ACC112 (cell line): ENCODE data around the gene AGAP1.

Experiments
- H2AFZ ChIP-seq: fragments of 200-600 bp; sonication (generic); one replicate; pipeline ENCODE4 v1.6.0; 2017; ENCODE audit warnings: antibody characterized with exemption, low read length; ENCODE audit not compliant: unreplicated experiment
- H3K27ac ChIP-seq: fragments of 200-600 bp; sonication (generic); 2 replicates; pipeline ENCODE4 v1.5.1; 2014; ENCODE audit warnings: low read depth, mild to moderate bottlenecking, antibody characterized with exemption, low read length, moderate library complexity
- H3K27me3 ChIP-seq: fragments of 200-600 bp; sonication (generic); 2 replicates; pipeline ENCODE4 v1.6.1; 2014; ENCODE audit warnings: mild to moderate bottlenecking, antibody characterized with exemption, low read length, moderate library complexity, mixed read lengths; ENCODE audit not compliant: insufficient read depth
- H3K36me3 ChIP-seq: fragments of 200-600 bp; sonication (generic); 2 replicates; pipeline ENCODE4 v1.6.1; 2016; ENCODE audit warnings: mild to moderate bottlenecking, antibody characterized with exemption, low read length, moderate library complexity, mixed read lengths; ENCODE audit not compliant: insufficient read depth
- H3K4me1 ChIP-seq: fragments of 200-600 bp; sonication (generic); one replicate; pipeline ENCODE4 v1.6.1; 2016; ENCODE audit warnings: low read length, mixed read lengths; ENCODE audit not compliant: insufficient read depth, unreplicated experiment, control insufficient read depth
- H3K4me3 ChIP-seq: fragments of 200-600 bp; sonication (generic); 2 replicates; pipeline ENCODE4 v1.5.1; 2014; ENCODE audit warnings: mild to moderate bottlenecking, low read depth, low read length
- H3K79me2 ChIP-seq: fragments of 200-600 bp; sonication (generic); one replicate; pipeline ENCODE4 v1.6.0; 2016; ENCODE audit warnings: low read length; ENCODE audit not compliant: control insufficient read depth, unreplicated experiment, insufficient read depth

Gene AGAP1

GRCh38 chr2:235518322-235519090 is 24.7 kb downstream of the AGAP1 start:
- no peaks in the 10 kb centered on the region for H3K27me3 ChIP-seq
- H3K27ac ChIP-seq, result no peak overlapping the region
- H3K4me1 ChIP-seq, result no peaks in the 10 kb centered on the region
- no peaks in the 10 kb centered on the region for H3K36me3 ChIP-seq
- H3K4me3 ChIP-seq, result no peak overlapping the region
- H2AFZ ChIP-seq, result no peak overlapping the region
- peaks cover 73% of the 10 kb centered on the region for H3K79me2 ChIP-seq

GRCh38 chr2:235520787-235521186 is 26.9 kb downstream of the AGAP1 start:
- Histone ChIP-seq H3K4me1 (no peaks in the 10 kb centered on the region), H3K27ac (no peak overlapping the region), H3K4me3 (no peak overlapping the region), H2AFZ (no peak overlapping the region), H3K79me2 (peaks cover 70% of the 10 kb centered on the region), H3K36me3 (no peaks in the 10 kb centered on the region), H3K27me3 (no peaks in the 10 kb centered on the region)

GRCh38 chr2:235521844-235522243 is 28.0 kb downstream of the AGAP1 start:
- no peak overlapping the region for H2AFZ ChIP-seq
- H3K27me3 ChIP-seq, result no peaks in the 10 kb centered on the region
- H3K79me2 ChIP-seq, result peaks cover 60% of the 10 kb centered on the region
- H3K4me3 ChIP-seq, result no peak overlapping the region
- no peaks in the 10 kb centered on the region for H3K36me3 ChIP-seq
- H3K4me1 ChIP-seq, result no peaks in the 10 kb centered on the region
- no peak overlapping the region for H3K27ac ChIP-seq

- no peaks in the 10 kb centered on the region for H3K4me1 ChIP-seq
- peaks cover 66% of the 10 kb centered on the region for H3K79me2 ChIP-seq
- no peak overlapping the region for H2AFZ ChIP-seq
- H3K27me3 ChIP-seq, result no peaks in the 10 kb centered on the region
- no peaks in the 10 kb centered on the region for H3K36me3 ChIP-seq
- H3K27ac ChIP-seq, result no peak overlapping the region
- H3K4me3 ChIP-seq, result no peak overlapping the region
Observed at GRCh38 chr2:235523021-235523420, 29.2 kb downstream of the AGAP1 start.

- Histone ChIP-seq H3K27ac (no peak overlapping the region), H2AFZ (no peak overlapping the region), H3K4me1 (no peaks in the 10 kb centered on the region), H3K27me3 (no peaks in the 10 kb centered on the region), H3K79me2 (peaks cover 60% of the 10 kb centered on the region), H3K4me3 (no peak overlapping the region), H3K36me3 (no peaks in the 10 kb centered on the region)
Observed at GRCh38 chr2:235523486-235524150, 29.8 kb downstream of the AGAP1 start.

- Histone ChIP-seq H3K4me1 (no peaks in the 10 kb centered on the region), H3K27me3 (no peaks in the 10 kb centered on the region), H3K27ac (no peak overlapping the region), H2AFZ (no peak overlapping the region), H3K79me2 (peaks cover 54% of the 10 kb centered on the region), H3K4me3 (no peak overlapping the region), H3K36me3 (no peaks in the 10 kb centered on the region)
Observed at GRCh38 chr2:235526166-235526565, 32.3 kb downstream of the AGAP1 start.

GRCh38 chr2:235527806-235528469 is 34.1 kb downstream of the AGAP1 start:
- Histone ChIP-seq H3K27me3 (no peaks in the 10 kb centered on the region), H3K4me1 (no peaks in the 10 kb centered on the region), H3K27ac (no peak overlapping the region), H2AFZ (no peak overlapping the region), H3K4me3 (no peak overlapping the region), H3K36me3 (no peaks in the 10 kb centered on the region), H3K79me2 (peaks cover 53% of the 10 kb centered on the region)

- H3K27me3 ChIP-seq, result no peaks in the 10 kb centered on the region
- no peak overlapping the region for H3K27ac ChIP-seq
- no peaks in the 10 kb centered on the region for H3K36me3 ChIP-seq
- H3K79me2 ChIP-seq, result peaks cover 55% of the 10 kb centered on the region
- H2AFZ ChIP-seq, result no peak overlapping the region
- no peaks in the 10 kb centered on the region for H3K4me1 ChIP-seq
- H3K4me3 ChIP-seq, result no peak overlapping the region
Observed at GRCh38 chr2:235529621-235530020, 35.8 kb downstream of the AGAP1 start.

- no peak overlapping the region for H3K27ac ChIP-seq
- no peak overlapping the region for H2AFZ ChIP-seq
- no peaks in the 10 kb centered on the region for H3K27me3 ChIP-seq
- no peaks in the 10 kb centered on the region for H3K36me3 ChIP-seq
- peaks cover 59% of the 10 kb centered on the region for H3K79me2 ChIP-seq
- H3K4me3 ChIP-seq, result no peak overlapping the region
- H3K4me1 ChIP-seq, result no peaks in the 10 kb centered on the region
Observed at GRCh38 chr2:235530735-235531134, 36.9 kb downstream of the AGAP1 start.

- H3K79me2 ChIP-seq, result peaks cover 67% of the 10 kb centered on the region
- H3K27ac ChIP-seq, result no peak overlapping the region
- no peaks in the 10 kb centered on the region for H3K36me3 ChIP-seq
- H3K4me3 ChIP-seq, result no peak overlapping the region
- H3K4me1 ChIP-seq, result no peaks in the 10 kb centered on the region
- H2AFZ ChIP-seq, result no peak overlapping the region
- no peaks in the 10 kb centered on the region for H3K27me3 ChIP-seq
Observed at GRCh38 chr2:235532307-235532706, 38.5 kb downstream of the AGAP1 start.
